Heart left ventricle (tissue), 16 donors: ENCODE data around the gene AKT1. TPM values are rescaled to one million over a fixed set of nuclear protein-coding genes. Genes with fewer than 3 reads are reported as not detected.
A peak's percentile ranks its signal among the peaks of the same experiment; 100 is the strongest.

Source experiments
- ATAC-seq, 4 donors: fragments of 200-7000 bp; cut with Tn5 transposase; one replicate each; pipeline ENCODE4 v1.9.1; 2020 to 2022; ENCODE audit warnings: moderate library complexity in 4 of 4, mild to moderate bottlenecking in 3 of 4, moderate number of reproducible peaks in 1 of 4
- DNase-seq, 5 donors: peaks; one replicate each; pipeline ENCODE4 v3.0.0-alpha.2; 2020
- H3K27ac ChIP-seq, 12 donors: fragments of 200-600 bp; sonication (generic) in 4 of 12; one replicate each; pipeline versions ENCODE4 v1.5.0 to v1.8.0; 2016 to 2022; ENCODE audit warnings: mild to moderate bottlenecking in 2 of 12
- H3K27me3 ChIP-seq, 9 donors: fragments of 200-600 bp; sonication (generic) in 2 of 9; one replicate each; pipeline versions ENCODE4 v1.5.1 to v1.8.0; 2016 to 2022; ENCODE audit warnings: mild to moderate bottlenecking in 3 of 9
- H3K36me3 ChIP-seq, 9 donors: fragments of 200-600 bp; sonication (generic) in 2 of 9; one replicate each; pipeline versions ENCODE4 v1.5.0 to v1.8.0; 2018 to 2022; ENCODE audit warnings: mild to moderate bottlenecking in 2 of 9
- H3K4me1 ChIP-seq, 12 donors: fragments of 200-600 bp; sonication (generic) in 4 of 12; one replicate each; pipeline versions ENCODE4 v1.5.0 to v1.8.0; 2016 to 2022; ENCODE audit warnings: mild to moderate bottlenecking in 3 of 12
- H3K4me3 ChIP-seq, 12 donors: fragments of 200-600 bp; sonication (generic) in 4 of 12; one replicate each; pipeline versions ENCODE4 v1.5.0 to v1.8.0; 2017 to 2022; ENCODE audit warnings: mild to moderate bottlenecking in 9 of 12, moderate library complexity in 4 of 12
- H3K9me3 ChIP-seq, 12 donors: fragments of 200-600 bp; sonication (generic) in 4 of 12; one replicate each; pipeline versions ENCODE4 v1.5.0 to v1.8.0; 2016 to 2022; ENCODE audit warnings: mild to moderate bottlenecking in 1 of 12
- POLR2A ChIP-seq, 2 donors: fragments of 450-650 bp; IDR thresholded peaks; one replicate each; pipeline ENCODE4 v1.6.1; 2017; ENCODE audit warnings: antibody characterized with exemption in 2 of 2, mild to moderate bottlenecking in 2 of 2, moderate library complexity in 2 of 2
- WGBS, 4 donors: extraction: QIAGEN DNeasy Blood & Tissue Kit in 2 of 4; methylation state at CpG; one replicate each; pipeline versions ENCODE4 v1.1.5 to v1.1.7; 2013 to 2018; 5-methylcytosine and 5-hydroxymethylcytosine counted together
- intact Hi-C, 10 donors: fragments of 100-400 bp; cut with DNase I; formaldehyde crosslinking; loops; one replicate each; pipeline versions ENCODE4 v1.11.1 to v1.14.2; 2022
- polyA plus RNA-seq, 2 donors: library from polyadenylated mRNA; stranded (reverse); fragments of 200-250 nt; gene quantifications; one replicate each; pipeline ENCODE4 v1.2.3, GENCODE V29; 2013
- total RNA-seq, 9 donors: library from RNA; depleted of rRNA in 2 of 9; stranded (reverse); fragments of >200 nt in 2 of 9; fragmentation: NEBNext Ultra II Directional in 3 of 9; extraction: Animal tissue kit (Norgen Biotek cat#: 25700) in 3 of 9; gene quantifications; one replicate each; pipeline versions ENCODE4 v1.1.0 to v1.2.4, GENCODE V29; 2016 to 2023
- TF ChIP-seq, protein P1 (sequence below), 12 donors: fragments of 200-600 bp; sonication (generic) in 4 of 12; IDR thresholded peaks; one replicate each; pipeline versions ENCODE4 v1.5.0 to v1.8.0; 2018 to 2022; ENCODE audit warnings: antibody characterized with exemption in 12 of 12, mild to moderate bottlenecking in 5 of 12
- donor health status: ischemic (EF 13 %, LVEDD 7.1; RV severe dilation, severe dysfunction).
- donor health status: healthy with polysubstance abuse.
- donor health status: DM: no; HTN: yes; CAD: no.
- donor health status: DM: no; HTN: no; CAD: no.
- donor health status: ischemic (EF 25% LVEDD 6.9; RV normal size, moderate dysfunction).
- donor health status: ischemic (EF 25% LVEDD 5.7; RV mildly dilated, moderate dysfunction).
- donor health status: healthy.
- donor health status: DM: yes; HTN: yes; CAD: no.
- donor health status: ischemic (EF 35%, LVEDD 5.7; RV mildly dilated, moderate dysfunction).
- donor health status: nonischemic (EF 11% LVEDD 7.7; RV severe dilation, severe dysfunction).
- donor health status: DM: yes; HTN: yes; CAD: no.
- donor health status: PGD.
- donor health status: ischemic (EF 29% LVEDD 5.4; RV normal size, mild dysfunction).
- donor health status: nonischemic (EF 23%, LVEDD 6.1; RV moderate dilation, normal function).

AKT1 gene
- total and polyA plus RNA-seq, 11 donors = 108 to 173 (median 135) TPM

DNA sequence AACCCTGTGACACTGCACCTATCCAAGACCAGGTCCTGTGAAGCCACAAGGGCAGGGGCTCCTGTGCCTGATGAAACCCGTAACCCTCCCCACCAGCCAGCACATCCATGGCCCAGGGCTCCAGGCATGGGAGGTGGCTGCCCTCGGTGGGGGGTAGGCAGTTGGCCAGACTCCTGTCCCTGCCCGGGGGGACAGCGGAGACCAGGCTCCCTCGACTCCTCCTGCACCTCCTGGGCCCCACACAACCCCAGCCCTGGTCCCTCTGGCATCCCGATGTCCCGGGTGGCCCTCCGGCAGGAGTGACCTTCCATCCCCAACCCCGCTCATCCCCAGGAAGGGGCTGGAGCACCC, 11.4 kb downstream of the AKT1 start:
- no peaks in the 10 kb centered on the region for H3K9me3 ChIP-seq
- peaks cover 0 to 49% (median 19%) of the 10 kb centered on the region in 12 donors for H3K4me1 ChIP-seq
- intact Hi-C loops = no loop called here
- peak in 1 of 5 donors; percentile 18 for DNase-seq
- ATAC-seq = no peak
- H3K27ac ChIP-seq = no peak overlapping the region
- WGBS, 4 donors = 87 to 94% (median 87%) methylated on average over 8 to 9 of the region's 9 CpGs; no CpG with 5 or more reads in 1 of the 4 donors
- H3K4me3 ChIP-seq = no peak overlapping the region
- H3K36me3 ChIP-seq = peaks cover 0 to 48% (median 19%) of the 10 kb centered on the region in 9 donors
- no peak for TF ChIP-seq POLR2A (IDR thresholded peaks at IDR 0.05)
- TF ChIP-seq, protein P1, sequence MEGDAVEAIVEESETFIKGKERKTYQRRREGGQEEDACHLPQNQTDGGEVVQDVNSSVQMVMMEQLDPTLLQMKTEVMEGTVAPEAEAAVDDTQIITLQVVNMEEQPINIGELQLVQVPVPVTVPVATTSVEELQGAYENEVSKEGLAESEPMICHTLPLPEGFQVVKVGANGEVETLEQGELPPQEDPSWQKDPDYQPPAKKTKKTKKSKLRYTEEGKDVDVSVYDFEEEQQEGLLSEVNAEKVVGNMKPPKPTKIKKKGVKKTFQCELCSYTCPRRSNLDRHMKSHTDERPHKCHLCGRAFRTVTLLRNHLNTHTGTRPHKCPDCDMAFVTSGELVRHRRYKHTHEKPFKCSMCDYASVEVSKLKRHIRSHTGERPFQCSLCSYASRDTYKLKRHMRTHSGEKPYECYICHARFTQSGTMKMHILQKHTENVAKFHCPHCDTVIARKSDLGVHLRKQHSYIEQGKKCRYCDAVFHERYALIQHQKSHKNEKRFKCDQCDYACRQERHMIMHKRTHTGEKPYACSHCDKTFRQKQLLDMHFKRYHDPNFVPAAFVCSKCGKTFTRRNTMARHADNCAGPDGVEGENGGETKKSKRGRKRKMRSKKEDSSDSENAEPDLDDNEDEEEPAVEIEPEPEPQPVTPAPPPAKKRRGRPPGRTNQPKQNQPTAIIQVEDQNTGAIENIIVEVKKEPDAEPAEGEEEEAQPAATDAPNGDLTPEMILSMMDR (IDR thresholded peaks at IDR 0.05) = no peak
- no peaks in the 10 kb centered on the region for H3K27me3 ChIP-seq

DNA sequence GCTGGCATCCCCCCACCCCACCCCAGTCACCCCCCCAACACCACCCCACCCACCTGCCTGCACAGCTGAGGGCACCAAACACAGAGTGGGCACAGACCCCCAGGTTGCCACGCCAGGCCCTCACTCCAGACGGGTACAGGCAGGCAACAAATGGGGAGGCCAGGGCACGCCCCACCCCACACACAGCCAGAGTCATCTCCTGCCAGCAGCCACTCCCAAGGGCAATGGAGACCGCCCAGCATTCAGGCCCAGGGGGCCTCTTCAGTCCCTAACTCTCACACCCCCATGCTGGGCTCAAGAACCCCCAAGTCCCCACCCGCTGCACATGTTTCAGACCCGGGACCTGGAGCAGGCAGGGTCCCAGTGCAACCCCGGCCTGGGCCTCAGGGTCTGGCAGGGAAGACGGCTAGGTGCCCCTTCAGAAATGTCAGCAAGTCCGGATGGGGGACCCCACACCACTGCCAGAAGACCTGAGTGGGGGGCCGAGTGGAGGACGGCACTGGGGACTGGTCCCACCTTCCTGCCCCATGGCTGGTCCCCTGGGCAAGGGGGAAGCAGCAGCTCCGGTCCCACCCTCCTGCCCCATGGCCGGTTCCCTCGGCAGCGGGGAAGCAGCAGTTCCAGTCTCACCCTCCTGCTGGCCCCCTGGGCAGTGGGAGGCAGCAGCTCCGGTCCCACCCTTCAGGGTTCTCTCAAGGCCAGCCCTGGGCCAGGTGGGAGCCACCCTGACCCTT, 11.9 kb downstream of the AKT1 start:
- Histone ChIP-seq H3K4me3 (no peak overlapping the region), H3K4me1 (peaks cover 0 to 44% (median 18%) of the 10 kb centered on the region in 12 donors), H3K27ac (no peak overlapping the region), H3K27me3 (no peaks in the 10 kb centered on the region), H3K9me3 (no peaks in the 10 kb centered on the region), H3K36me3 (peaks cover 0 to 46% (median 19%) of the 10 kb centered on the region in 9 donors)
- ATAC-seq (no peak), DNase-seq (no peak)
- 89 to 92% (median 90%) methylated on average over 11 to 16 of the region's 16 CpGs; no CpG with 5 or more reads in 1 of the 4 donors for WGBS, 4 donors
- TF ChIP-seq, protein P1 (IDR thresholded peaks at IDR 0.05) = no peak
- intact Hi-C loops = no loop called here

DNA sequence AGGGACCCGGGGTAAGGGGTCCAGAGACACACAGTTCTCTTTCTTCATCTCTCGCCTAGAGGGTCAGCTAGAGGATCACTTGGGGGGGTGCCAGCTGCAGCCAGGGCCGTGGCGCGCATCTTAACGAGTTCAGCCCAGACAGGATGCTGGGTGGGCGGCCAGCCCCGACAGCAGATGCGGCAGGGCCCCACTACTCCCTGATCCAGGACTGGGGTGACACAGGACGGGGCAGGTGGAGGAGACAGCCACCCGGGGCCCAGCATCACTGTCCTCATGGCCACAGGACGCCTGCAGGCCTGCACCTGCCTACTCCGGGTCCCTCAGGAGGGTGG, 12.8 kb downstream of the AKT1 start:
- WGBS, 4 donors = 73 to 90% (median 83%) methylated on average over 2 to 13 of the region's 13 CpGs
- no peak overlapping the region for H3K27ac ChIP-seq
- no peak for DNase-seq
- no peaks in the 10 kb centered on the region for H3K27me3 ChIP-seq
- no peak overlapping the region for H3K4me3 ChIP-seq
- peaks cover 0 to 35% (median 14%) of the 10 kb centered on the region in 12 donors for H3K4me1 ChIP-seq
- no peaks in the 10 kb centered on the region for H3K9me3 ChIP-seq
- intact Hi-C loops = no loop called here
- ATAC-seq = no peak
- TF ChIP-seq, protein P1 (IDR thresholded peaks at IDR 0.05) = no peak
- TF ChIP-seq POLR2A (IDR thresholded peaks at IDR 0.05) = no peak
- peaks cover 0 to 37% (median 14%) of the 10 kb centered on the region in 9 donors for H3K36me3 ChIP-seq

DNA sequence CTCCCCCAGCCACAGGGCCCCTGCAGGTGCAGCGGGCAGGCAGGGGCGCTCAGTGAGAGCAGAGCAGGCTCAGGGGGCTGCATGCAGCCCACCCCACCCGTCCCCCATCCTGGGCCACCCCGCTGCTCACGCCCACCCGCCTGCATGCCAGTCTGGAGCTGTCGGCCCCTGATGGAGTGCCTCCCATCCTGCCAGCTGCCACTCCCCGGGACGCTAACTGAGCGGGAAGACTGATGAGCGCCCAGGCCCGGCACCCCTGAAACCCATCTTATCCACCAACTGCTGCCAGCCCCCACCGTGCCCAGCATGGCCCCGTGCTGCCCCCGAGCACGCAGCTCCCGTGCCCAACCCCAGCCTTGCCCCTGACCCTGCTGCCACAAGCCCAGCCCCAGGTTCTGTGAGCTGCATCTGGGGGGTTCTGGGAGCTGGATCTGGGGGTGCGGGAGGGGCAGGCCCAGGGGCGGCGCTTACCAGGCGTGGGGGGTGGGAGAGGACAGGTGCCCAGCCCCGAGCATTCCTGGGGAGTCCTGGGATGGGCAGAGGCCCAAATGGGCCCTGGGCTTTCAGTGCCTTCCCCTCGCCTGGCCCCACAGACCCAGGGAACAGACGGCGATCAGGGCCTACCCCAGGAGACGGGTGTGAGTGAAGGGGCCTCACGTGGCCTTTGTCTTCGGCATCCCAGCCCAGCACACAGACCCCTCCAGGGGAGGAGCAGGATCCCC, 13.3 kb downstream of the AKT1 start:
- TF ChIP-seq, protein P1 (IDR thresholded peaks at IDR 0.05) = no peak
- no peak for TF ChIP-seq POLR2A (IDR thresholded peaks at IDR 0.05)
- 90 to 100% (median 94%) methylated on average over 1 to 28 of the region's 28 CpGs for WGBS, 4 donors

More for the DNA sequence above, 13.3 kb downstream of the AKT1 start:
- intact Hi-C loops = no loop called here
- Histone ChIP-seq H3K4me3 (no peak overlapping the region), H3K4me1 (peaks cover 0 to 30% (median 9%) of the 10 kb centered on the region in 12 donors), H3K27ac (no peak overlapping the region), H3K27me3 (no peaks in the 10 kb centered on the region), H3K9me3 (no peaks in the 10 kb centered on the region), H3K36me3 (peaks cover 0 to 34% (median 14%) of the 10 kb centered on the region in 9 donors)
- ATAC-seq = no peak
- DNase-seq = no peak
